DMS79 treated with DMSO at 0.1 percent for 48 hours (cell line): ENCODE measurements around the gene SCYL3.
"Not testable (repeated sequence)": the region's sequence is repeated elsewhere in the genome, so short reads cannot be mapped to it uniquely, and the experiment has no call there.

Experiments used
- DNase-seq: peaks from one replicate; lab custom pipeline; 2025; lab: John Stamatoyannopoulos, UW

Gene SCYL3

DNA sequence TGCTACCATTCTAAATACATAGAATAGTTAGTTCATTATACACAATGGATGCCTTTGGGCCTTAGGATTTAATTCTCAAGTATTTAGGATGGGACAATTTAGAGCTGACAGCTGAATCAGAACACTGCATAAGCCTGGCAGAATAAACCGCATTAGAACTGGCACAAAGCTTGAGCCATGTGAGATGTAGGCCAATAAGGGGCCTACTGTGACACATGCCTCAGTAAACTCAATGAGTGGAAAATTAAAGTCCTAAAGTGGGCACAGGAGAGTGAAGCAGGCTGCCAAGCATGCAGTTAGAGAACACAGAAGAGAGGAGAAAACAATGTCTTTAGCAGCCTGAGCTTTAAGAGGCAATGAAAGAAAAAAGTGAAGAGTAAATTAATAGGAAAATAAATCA is 24.3 kb downstream of the SCYL3 start:
- DNase-seq = no peak

DNA sequence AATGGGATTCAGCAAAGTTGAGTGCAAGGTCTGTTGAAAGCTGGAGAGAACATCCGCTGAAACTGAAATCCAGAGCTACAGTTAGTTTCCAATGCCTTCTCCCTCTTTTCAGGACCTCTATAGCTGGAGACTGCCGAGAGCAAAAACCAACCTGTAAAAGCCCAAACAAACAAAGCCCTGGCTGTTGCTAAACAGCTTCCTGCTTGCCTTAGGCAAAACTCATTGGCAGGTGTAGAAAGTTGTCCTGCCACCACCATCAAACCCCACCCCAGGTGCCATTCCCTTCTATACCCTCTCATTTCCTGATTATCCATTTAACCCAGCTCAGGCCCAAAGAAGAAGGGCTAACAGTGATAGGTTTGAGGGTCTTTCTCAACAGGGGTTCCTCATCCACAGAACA is 24.7 kb downstream of the SCYL3 start:
- DNase-seq = no peak

DNA sequence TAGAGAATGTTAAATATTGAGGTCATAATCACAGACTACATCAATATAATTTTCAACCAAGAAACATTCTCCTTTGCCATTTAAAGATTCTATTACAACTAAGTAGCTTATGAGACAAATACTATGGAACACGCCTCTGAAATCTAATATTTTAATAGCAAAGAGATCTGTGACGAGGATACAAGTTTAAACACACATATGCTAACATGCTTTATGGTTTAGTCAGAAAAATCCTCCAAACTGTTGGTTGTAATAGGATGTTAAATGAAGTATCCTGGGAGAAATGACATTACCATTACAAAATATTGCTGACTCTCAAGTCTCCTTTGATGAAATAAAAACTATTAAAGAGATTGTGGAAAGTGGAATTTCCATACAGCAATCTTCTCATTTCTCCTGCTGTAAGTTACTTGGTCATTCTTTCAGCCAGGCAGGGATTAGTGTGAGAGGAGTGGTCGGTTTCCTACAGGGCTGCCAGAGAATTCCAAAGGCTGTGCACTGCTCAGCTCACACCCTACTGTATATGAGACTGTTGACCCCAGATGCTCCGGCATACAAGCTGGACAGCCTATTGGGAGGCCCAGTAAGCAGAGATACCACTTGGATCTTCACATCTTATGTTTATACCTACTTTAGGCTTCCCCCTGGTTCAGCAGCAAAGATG is 26.6 kb downstream of the SCYL3 start:
- no peak for DNase-seq

DNA sequence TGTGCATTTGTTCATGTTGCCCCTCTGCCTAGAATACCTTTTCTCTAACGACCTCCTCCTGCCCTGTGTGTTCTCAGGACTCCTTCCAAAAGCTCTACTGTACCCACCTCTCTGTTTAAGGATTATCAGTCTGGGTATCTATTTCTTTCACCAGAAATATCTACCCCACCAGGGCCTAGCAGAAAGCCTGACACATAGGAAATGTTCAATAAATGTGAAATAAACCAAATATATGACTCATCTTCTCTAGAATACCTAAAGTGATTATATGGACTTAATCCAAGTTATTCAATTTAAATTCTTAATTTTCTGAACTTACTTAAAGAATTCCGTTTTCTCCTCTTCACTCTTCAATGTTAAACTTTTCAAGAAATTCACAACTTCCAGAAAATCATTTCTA is 27.1 kb downstream of the SCYL3 start:
- DNase-seq = no peak

DNA sequence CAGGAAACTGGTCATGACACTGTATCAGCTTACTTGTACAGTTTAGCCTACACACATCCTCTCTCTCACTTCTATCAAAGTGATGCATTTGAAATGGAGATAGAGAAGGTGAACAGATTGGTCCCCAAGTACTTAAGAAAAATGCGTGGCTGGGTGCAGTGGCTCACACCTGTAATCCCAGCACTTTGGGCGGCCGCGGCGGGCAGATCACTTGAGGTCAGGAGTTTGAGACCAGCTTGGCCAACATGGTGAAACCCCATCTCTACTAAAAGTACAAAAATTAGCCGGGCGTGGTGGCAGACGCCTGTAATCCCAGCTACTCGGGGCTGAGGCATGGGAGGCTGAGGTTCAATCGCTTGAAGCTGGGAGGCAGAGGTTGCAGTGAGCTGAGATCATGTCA is 29.2 kb downstream of the SCYL3 start:
- DNase-seq = not testable (repeated sequence)

DNA sequence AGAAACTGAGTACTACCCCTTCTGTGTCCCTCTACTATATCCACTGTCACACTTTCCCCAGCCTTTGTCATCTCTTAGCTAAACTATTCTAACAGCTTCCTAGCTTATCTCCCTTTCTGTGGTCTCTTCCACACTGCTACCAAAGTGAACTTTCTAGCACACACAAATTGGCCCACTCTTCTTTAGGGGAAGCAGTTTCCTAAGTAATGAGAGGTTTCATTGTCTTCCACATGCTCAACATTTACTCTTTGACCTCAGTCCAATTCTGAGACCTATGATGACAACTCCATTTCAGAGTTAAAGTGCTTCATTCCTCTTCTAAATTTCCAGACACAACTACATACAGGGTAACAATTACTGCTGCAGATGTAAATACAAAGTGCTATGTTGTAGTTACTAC is 32.9 kb downstream of the SCYL3 start:
- no peak for DNase-seq

DNA sequence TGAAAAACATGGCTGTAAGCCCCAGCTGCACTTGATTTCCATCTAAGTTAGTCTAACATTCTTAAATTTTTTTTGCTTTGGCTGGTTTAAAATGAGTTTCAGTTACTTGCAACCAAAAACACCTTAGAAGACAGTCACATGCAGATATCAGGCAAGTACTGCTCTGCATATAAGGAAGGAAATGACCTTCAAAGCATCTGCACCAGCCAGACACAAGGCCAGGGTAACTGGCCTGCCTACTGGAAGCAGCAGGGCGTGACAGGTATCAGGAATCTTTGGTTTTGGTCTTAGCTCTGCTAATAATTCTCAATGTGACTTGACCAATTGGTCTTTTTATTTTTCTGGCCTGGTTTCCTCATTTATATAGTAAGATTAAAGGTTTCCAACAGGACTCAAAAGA is 33.5 kb downstream of the SCYL3 start:
- no peak for DNase-seq

DNA sequence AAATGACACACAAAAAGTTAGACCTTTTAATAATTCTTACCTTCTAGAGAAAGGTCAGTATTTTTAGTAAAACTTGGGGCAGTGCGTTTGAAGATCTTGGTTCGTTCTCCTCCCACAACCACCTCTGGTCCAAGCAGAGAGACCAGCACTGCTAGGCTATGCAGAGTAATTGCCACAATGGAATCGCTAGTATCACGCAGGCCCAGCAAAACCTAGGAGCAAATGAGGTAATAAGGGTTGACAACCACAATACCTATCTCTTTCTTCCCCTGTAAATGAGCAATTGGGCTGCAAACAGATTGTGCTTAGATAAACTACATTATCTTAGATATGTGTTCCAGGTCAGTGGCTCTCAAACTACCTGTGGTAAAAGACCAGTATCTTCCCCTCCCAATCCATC is 34.7 kb downstream of the SCYL3 start:
- no peak for DNase-seq

DNA sequence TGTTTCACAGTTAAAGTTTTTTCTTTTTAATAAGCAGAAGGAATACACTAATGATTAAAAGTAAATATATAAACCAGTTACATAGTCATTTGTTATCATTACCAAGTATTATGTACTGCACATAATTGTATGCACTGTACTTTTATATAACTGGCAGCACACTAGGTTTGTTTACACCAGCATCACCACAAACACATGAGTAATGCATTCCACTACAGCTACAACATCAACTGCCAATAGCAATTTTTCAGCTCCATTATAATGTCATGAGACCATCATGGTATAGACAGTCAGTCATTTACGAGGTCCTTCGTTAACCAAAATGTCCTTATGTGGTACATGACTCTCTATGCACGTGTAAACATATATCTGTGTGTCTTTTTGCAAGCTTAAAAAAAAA is 35.2 kb downstream of the SCYL3 start:
- DNase-seq = no peak

DNA sequence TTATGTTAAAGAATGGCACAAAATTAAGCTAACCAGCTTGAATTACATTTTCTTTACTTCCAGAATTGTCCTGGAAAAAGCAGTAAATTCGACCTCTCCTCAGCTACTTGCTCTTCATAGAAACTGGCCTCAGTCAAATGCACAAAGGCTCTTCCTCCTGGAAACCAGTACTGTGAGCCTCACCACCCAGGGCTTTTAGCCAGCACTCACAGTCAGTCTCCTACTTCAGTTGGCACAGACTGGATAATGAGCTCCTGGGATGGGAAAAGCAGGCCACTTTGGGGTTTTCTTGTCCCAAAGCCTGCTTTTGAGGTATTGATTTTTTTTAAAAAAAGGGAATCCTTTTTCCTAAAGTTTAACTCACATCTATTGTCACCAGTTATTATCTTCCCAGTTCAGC is 40.4 kb downstream of the SCYL3 start:
- DNase-seq = no peak

DNA sequence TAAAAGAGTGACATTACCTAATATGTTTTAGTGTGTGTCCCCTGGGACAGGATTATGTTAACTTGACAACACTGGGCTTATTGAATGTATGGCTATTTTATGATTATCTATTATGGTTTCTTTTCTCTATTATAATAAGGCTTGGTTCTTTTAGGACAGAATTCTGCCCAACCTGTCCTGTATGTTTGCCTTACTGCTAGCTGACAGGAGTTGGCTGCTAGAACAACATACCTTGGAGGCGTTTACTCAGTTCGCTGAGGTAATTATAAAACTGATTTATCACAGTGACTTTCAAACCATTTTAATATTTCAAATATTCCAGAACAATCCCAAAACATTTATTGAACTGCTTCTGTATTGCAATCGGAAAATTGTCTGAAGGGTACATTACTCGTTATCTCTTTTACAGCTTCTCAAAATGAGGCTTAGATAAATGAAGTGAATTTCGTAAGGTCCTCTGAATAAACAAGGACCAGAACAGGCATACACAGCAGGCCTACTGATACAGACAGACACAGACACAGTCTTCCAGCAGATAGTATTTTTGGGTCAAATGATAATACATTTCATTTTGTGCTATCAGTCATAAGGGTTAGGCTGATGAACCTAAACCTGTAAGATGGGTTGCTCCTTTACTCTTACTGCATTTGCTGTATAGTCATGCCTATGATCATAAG is 44.2 kb downstream of the SCYL3 start:
- DNase-seq = no peak

DNA sequence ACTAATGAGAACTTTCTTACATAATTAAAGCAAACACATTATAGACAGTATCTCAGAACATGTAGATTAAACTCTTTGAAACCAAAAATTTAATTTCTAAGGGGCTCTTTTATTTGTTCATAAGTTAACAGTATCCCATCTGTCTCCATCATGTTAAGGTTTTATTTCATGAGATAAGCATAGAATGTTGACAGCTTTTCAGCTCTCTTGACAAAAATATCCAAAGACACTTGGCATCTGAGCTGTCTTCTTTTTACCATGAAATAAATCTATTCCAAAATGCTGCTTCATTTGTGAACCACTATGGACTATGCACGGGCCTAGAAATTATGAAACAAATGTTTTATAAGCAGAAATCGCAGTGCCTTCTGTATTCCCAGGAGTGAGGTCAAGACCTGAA is 45.2 kb downstream of the SCYL3 start:
- DNase-seq = no peak

DNA sequence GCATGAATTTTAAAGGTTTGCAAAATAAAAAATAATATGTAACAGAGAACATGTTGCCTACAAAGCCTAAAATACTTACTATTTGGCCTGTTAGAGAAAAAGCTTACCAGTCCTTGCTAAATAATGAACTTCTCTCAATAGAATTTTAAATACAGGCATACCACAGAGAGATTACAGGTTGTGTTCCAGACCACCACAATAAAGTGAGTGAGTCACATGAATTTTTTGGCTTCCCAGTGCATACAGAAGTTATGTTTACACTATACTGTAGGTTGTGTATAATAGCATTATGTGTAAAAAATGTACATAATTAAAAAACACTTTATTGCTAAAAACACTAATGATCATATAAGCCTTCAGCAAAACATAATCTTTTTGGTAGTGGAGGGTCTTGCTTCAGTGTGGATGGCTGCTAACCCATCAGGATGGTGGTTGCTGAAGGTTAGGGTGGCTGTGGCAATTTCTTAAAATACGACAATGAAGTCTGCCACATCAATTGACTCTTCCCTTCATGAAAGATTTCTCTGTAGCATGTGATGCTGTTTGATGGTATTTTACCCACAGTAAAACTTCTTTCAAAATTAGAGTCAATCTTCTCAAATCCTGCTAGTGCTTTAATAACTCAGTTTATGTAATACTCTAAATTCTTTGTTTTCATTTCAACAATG is 48.6 kb downstream of the SCYL3 start:
- no peak for DNase-seq

DNA sequence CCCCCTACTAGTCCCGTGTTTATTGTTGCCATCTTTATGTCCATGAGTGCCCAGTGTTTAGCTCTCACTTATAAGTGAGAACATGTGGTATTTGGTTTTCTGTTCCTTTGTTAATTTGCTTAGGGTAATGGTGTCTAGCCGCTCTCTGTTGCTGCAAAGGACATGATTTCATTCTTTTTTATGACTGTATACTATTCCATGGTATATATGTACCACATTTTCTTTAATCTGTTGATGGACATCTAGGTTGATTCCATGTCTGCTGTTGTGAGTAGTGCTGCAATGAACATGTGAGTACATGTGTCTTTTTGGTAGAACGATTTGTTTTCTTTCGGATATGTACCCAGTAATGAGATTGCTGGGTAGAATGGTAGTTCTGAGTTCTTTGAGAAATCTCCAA is 54.8 kb downstream of the SCYL3 start:
- no peak for DNase-seq

DNA sequence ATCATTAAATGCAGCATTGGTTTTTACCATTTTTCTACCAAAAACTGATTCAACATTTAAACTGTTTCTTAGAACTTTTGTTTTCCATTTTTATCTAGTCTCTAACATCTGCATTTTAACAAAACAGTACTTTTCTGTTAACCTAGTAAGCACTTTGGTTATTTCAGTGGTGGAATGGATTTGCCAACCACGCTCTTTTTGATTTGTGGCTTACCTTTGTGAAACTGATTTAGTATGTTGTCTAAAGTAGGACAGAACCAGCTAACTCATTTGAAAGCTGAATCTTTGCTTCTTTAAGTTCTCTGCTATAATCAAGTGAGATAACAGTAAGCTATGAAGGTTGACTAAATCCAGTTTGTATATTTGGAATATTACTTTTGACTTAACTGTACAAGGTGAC is 57.5 kb downstream of the SCYL3 start:
- no peak for DNase-seq

DNA sequence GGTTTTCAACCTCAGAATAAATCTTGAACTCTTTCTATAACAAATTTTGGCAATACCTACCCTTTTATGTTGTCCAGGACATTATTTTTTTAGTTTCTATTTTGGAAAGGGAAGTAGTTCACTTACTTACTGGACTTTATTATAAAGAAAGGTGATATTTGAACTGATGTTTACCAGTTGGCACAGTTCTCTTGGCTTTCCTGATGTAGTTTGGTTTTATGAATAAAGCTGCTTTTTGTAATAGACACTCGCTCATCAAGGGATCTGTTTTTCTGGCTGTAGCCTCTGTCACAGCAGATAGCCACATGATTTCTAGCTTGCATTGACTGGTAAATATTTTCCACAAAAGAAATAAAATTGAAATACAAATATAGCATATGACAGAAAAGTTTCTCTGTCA is 58.0 kb downstream of the SCYL3 start:
- DNase-seq = no peak

DNA sequence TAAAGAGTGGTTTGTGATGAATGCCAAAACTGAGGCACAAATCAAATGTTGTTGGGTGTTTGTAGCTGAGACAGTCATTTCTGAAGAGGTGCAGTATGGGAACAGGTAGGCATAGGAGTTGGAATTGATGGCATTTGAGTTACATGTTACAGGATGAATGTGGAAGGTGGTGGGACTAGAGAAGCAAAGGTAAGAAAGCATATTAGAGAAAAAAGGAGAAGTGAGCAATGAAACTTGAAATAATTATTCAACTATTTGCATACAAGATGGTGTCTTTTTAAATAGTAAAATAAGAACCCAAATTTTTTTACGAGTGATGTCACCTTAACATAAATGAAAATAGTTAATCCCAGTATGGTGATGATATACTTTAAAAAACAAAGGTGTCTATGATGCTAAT is 58.8 kb downstream of the SCYL3 start:
- DNase-seq = no peak

DNA sequence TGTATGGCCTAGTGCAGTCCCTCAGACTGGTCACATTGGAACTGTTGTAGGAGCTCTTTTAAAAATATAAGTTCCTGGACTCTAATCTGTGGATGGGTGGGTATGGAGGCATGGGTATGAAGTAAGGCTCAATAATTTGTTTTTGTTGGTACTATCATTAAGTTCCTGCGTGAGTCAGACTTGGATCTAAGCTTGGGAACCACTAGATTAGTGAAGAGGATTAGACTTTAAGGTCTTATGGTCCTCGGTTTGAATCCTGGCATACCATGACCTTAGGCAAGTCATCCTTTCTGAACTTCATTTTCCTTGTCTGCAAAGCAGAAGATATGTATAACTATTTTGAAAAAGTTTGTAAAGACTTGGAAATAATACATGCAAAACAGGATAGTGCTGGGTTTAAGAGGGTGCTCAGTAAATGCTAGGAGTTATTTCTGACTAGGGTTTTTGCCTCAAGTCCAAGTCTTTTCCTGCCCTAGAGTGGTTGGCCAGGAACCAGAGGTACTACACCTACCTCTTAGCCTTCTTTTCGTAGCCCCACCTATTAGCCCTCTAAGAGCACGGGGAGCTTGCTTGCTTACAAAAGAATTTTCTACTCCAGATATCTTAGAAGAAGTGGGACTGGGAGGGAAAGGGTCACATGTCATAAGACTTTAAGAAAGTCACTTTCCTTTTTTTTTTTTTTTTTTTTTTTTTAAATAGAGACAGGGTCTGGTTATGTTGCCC is 60.4 kb downstream of the SCYL3 start:
- DNase-seq = no peak

DNA sequence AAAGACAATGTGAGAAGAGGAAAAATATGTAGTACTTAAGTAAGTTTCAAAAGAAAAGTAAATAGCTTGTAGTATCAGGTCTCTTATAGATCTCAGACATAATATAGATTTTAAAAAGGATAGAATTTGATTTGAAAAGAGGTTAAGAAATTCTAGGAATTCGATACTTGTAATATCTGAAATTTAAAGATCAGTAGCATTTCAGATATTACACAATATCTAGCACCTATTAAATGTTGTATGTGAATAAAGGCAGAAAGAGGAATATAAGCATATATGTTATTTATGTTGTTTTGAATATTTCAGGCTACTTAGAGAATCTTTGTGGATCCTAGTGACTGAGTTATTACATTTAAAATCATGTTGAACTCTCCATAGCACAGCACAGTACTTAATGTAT is 64.0 kb downstream of the SCYL3 start:
- no peak for DNase-seq

DNA sequence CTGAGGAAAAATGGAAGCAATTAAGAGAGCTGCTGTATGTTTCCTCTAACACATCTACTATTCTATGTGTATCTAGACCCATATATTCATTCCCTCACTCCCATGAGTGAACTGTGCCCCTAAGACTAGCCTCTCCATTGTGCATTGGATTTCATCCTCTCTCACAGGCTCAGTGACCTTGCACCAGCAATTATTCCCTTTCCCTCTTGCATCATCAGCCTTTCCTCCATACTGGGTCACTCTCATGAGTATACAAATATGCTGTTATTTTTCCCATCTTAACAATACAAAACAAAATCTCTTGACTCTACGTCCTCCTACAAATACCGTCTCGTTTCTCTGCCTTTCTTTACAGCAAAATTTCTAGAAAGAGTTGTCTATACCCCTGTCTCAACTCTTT is 69.5 kb downstream of the SCYL3 start:
- DNase-seq = no peak

DNA sequence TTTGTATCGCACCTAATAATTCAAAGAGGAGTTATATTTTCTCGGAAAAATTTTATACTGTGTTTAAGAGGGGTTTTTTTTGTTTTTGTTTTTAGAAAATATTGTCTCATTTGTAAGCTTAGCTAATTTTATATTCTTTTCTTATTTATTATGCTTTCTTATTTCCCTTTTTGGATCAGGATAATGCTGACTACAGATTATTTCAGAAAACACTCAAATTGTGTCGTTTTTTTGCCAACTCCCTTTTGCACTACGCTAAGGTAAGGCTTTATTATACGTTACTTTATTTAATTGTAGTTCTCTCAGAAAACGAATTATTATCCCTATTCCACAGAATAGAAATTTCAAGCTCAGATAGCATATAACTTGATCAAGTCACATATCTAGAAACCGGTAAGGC is 72.2 kb downstream of the SCYL3 start:
- no peak for DNase-seq

DNA sequence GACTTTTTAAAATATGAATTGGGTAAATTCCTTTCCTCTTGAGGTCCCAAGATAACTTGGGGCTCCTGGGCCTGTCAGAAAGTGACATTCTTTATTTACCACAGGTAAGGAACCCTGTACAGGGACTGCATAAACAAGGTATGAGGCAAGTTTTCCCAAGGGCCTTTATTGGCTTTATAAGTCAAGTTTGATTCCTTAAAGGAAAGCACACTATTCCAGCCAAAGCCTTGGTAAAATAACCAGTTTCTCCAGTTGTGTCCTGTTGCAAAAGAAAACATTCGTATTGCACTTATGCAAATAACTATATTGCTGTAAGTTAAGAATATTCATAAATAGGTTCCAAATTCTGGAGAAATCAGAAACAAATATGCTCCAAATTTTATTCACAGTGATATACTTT is 77.1 kb downstream of the SCYL3 start:
- DNase-seq = no peak

DNA sequence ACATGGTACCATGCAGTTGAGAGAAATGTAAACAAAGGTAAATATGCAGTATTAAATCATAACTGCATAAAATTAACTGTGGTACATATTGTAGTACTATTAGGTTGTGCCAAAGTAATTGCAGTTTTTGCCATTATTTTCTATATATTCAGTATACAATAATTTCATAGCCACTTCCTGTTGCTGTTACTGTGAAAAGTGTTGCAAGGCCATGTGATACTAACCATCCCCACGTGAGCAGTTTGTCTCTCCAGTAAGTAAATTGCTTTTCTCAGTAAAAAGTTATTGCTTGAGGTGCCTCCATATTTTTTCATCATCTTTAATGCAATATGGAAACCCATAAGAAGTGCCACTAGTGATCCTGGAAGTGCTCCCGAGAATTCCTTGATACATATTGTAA is 79.4 kb downstream of the SCYL3 start:
- no peak for DNase-seq
